Chondrocyte (in vitro differentiated cells): ENCODE data around the gene ERBB4. TPM values are rescaled to one million over a fixed set of nuclear protein-coding genes. Genes with fewer than 3 reads are reported as not detected.

Experiments
- DNase-seq: peaks from one replicate; pipeline ENCODE4 v3.0.0; 2021; ENCODE audit warnings: mixed read lengths, low spot score
- H3K27ac Mint-ChIP-seq: one replicate; pipeline ENCODE4 v1.8.0; 2021; ENCODE audit warnings: mild to moderate bottlenecking, moderate library complexity, mixed read lengths; ENCODE audit not compliant: unreplicated experiment
- H3K27me3 Mint-ChIP-seq: 2 replicates; pipeline ENCODE4 v1.8.0; 2021; ENCODE audit warnings: low read depth, mixed read lengths
- H3K36me3 Mint-ChIP-seq: 2 replicates; pipeline ENCODE4 v1.8.0; 2021; ENCODE audit warnings: low read depth, mixed read lengths
- H3K4me1 Mint-ChIP-seq: 2 replicates; pipeline ENCODE4 v1.8.0; 2021; ENCODE audit warnings: low read depth, mild to moderate bottlenecking, mixed read lengths
- H3K4me3 Mint-ChIP-seq: one replicate; pipeline ENCODE4 v1.8.0; 2021; ENCODE audit warnings: mild to moderate bottlenecking, moderate library complexity, mixed read lengths; ENCODE audit not compliant: unreplicated experiment
- H3K9me3 Mint-ChIP-seq: 2 replicates; pipeline ENCODE4 v1.8.0; 2021; ENCODE audit warnings: low read depth, mixed read lengths
- total RNA-seq: library from RNA; stranded (reverse); gene quantifications from 3 replicates; pipeline ENCODE4 v1.2.1, GENCODE V29; 2021
- TF ChIP-seq, protein P1 (sequence below): fragments of 200-600 bp; sonication (generic); IDR thresholded peaks from 2 replicates; pipeline ENCODE4 v1.5.0; 2021; ENCODE audit warnings: antibody characterized with exemption, mild to moderate bottlenecking, moderate library complexity

ERBB4 gene
- total RNA-seq, 1 donor from 2014 or later = 1.3 TPM

DNA sequence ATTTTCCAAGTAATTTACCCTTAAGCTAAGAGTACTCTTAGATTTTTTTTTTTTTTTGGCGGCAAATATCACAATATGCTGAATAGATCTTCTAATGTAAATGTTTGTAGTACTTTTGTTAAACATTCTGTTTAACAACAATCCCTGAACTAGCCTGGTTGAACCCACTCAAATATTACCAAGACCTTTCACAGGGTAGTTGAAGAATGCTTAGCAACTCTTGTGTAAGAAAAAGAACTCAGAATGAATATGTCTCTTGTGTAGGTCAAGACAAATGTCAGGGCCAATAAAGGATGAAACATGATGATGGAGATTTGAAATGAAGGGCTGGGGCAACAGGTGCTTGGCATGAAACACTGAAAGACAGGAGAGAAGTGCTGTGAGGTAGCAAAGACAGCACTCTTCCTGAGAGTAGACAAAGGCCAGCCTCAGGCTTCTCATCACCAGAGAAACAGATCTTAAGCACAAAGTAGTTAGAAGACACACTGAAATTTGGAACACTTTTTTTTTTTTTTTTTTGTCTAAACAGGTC lies 597.3 kb downstream of the ERBB4 start:
- DNase-seq = no peak

DNA sequence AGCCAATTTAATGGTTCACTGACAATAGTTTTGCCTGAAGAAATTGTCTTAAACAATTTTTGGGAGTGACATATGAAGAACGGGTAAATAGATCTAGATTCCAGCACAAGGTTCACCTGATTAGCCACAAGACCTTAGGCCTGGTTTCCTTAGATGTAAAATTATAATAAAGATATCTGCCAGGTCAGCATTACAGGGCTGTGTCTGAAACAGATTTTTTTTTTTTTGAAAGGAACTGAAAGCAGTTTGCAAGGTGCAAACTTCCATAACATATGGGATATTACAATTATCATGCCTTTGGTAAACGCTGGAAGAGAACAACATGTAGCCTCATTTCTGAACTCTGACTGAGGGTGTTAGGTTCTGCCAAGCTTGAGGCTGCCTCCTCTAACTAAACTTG lies 599.4 kb downstream of the ERBB4 start:
- Mint-ChIP-seq H3K4me3 (no peak overlapping the region), H3K9me3 (no peaks in the 10 kb centered on the region), H3K4me1 (no peaks in the 10 kb centered on the region), H3K36me3 (no peaks in the 10 kb centered on the region), H3K27me3 (no peaks in the 10 kb centered on the region), H3K27ac (no peak overlapping the region)
- TF ChIP-seq, protein P1, sequence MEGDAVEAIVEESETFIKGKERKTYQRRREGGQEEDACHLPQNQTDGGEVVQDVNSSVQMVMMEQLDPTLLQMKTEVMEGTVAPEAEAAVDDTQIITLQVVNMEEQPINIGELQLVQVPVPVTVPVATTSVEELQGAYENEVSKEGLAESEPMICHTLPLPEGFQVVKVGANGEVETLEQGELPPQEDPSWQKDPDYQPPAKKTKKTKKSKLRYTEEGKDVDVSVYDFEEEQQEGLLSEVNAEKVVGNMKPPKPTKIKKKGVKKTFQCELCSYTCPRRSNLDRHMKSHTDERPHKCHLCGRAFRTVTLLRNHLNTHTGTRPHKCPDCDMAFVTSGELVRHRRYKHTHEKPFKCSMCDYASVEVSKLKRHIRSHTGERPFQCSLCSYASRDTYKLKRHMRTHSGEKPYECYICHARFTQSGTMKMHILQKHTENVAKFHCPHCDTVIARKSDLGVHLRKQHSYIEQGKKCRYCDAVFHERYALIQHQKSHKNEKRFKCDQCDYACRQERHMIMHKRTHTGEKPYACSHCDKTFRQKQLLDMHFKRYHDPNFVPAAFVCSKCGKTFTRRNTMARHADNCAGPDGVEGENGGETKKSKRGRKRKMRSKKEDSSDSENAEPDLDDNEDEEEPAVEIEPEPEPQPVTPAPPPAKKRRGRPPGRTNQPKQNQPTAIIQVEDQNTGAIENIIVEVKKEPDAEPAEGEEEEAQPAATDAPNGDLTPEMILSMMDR = no peak
- DNase-seq = no peak

More for the DNA sequence above, 597.3 kb downstream of the ERBB4 start:
- Mint-ChIP-seq H3K9me3 (no peaks in the 10 kb centered on the region), H3K27ac (no peak overlapping the region), H3K4me1 (no peaks in the 10 kb centered on the region), H3K27me3 (no peaks in the 10 kb centered on the region), H3K36me3 (no peaks in the 10 kb centered on the region), H3K4me3 (no peak overlapping the region)
- TF ChIP-seq, protein P1 = no peak

DNA sequence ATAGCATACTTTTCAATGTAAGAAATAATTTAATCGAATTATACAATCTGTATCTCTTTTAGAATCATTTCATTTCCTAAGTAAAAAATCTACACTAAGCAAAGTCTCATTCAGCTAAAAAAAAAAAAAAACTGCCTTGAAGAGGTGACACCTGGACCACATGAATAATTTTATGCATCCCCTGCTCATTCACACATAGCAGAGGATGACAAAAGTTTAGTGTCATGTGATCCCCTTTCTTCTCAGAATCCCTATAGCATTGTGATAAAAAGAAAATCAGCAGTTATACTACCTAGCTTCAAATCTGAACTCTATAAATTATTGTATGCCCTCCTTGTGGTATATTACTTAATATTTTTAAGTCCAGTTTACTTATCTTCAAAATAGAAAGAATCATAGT lies 603.8 kb downstream of the ERBB4 start:
- TF ChIP-seq, protein P1 = no peak
- no peak overlapping the region for H3K4me3 Mint-ChIP-seq
- DNase-seq = no peak
- H3K9me3 Mint-ChIP-seq = no peaks in the 10 kb centered on the region
- no peaks in the 10 kb centered on the region for H3K36me3 Mint-ChIP-seq
- H3K27me3 Mint-ChIP-seq = no peaks in the 10 kb centered on the region
- H3K4me1 Mint-ChIP-seq = peaks cover 6% of the 10 kb centered on the region
- H3K27ac Mint-ChIP-seq = no peak overlapping the region

DNA sequence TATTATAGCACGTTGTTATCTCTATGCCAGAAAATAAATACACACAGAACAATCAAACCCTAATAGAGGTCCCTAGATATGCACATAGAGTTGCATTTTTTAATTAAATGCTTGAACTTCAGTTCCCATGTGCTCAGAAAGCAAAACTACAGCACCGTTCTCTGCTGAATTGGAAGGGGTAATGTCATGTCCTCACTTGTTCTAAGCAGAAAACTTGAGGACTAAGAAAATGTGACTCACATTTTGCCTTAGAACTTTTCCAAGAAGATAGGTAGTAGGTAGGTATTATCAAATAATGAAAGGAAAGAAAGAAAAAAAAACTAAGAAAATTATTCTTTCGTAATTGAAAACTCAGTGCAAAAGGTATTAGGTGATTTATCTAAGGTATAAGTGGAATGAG lies 607.3 kb downstream of the ERBB4 start:
- peaks cover 6% of the 10 kb centered on the region for H3K4me1 Mint-ChIP-seq
- no peak overlapping the region for H3K27ac Mint-ChIP-seq
- H3K9me3 Mint-ChIP-seq = no peaks in the 10 kb centered on the region
- TF ChIP-seq, protein P1 = no peak
- H3K36me3 Mint-ChIP-seq = no peaks in the 10 kb centered on the region
- H3K4me3 Mint-ChIP-seq = no peak overlapping the region
- no peaks in the 10 kb centered on the region for H3K27me3 Mint-ChIP-seq
- no peak for DNase-seq

DNA sequence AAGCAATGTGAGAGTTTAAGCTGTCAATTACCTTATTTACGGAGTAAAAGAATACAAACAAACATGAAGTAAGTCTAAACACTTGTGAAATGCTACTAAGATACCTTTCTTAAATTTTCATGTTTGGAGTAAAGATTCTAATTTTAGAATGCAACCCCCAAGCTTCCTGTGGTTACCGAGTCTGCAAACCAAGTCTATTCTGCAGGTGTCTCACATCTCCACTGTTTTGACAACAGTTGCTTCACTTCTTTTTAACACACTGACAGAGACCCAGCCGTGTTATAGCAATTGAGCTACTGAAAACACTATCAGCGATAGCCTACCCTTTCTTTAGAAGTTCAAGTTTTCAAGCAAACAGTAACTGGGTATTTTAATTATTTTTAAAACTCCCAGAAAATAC lies 608.3 kb downstream of the ERBB4 start:
- peaks cover 6% of the 10 kb centered on the region for H3K4me1 Mint-ChIP-seq
- no peaks in the 10 kb centered on the region for H3K27me3 Mint-ChIP-seq
- DNase-seq = no peak
- TF ChIP-seq, protein P1 = no peak
- no peaks in the 10 kb centered on the region for H3K36me3 Mint-ChIP-seq
- H3K27ac Mint-ChIP-seq = no peak overlapping the region
- H3K9me3 Mint-ChIP-seq = no peaks in the 10 kb centered on the region
- H3K4me3 Mint-ChIP-seq = no peak overlapping the region
